Cortex of kidney (tissue), 1 donor: Measurements from ENCODE around the gene ENTREP3.
"Not testable (repeated sequence)": the region's sequence is repeated elsewhere in the genome, so short reads cannot be mapped to it uniquely, and the experiment has no call there.

Experiments
- DNase-seq: peaks from one replicate; lab custom pipeline; 2025; lab: John Stamatoyannopoulos, UW

The ENTREP3 gene, protein sequence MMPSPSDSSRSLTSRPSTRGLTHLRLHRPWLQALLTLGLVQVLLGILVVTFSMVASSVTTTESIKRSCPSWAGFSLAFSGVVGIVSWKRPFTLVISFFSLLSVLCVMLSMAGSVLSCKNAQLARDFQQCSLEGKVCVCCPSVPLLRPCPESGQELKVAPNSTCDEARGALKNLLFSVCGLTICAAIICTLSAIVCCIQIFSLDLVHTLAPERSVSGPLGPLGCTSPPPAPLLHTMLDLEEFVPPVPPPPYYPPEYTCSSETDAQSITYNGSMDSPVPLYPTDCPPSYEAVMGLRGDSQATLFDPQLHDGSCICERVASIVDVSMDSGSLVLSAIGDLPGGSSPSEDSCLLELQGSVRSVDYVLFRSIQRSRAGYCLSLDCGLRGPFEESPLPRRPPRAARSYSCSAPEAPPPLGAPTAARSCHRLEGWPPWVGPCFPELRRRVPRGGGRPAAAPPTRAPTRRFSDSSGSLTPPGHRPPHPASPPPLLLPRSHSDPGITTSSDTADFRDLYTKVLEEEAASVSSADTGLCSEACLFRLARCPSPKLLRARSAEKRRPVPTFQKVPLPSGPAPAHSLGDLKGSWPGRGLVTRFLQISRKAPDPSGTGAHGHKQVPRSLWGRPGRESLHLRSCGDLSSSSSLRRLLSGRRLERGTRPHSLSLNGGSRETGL

GRCh38 chr1:155255243-155256007, at the start of gene ENTREP3:
ENTREP3 (minus strand) TSS chr1:155255483; CDS start chr1:155254877, 606 bp downstream.
- DNase-seq, result no peak

GRCh38 chr1:155304558-155305063, 49.3 kb upstream of the ENTREP3 start:
- DNase-seq, result no peak

- no peak for DNase-seq
These were observed 46.1 kb upstream of the ENTREP3 start, which contains the start of gene PKLR for GRCh38 chr1:155301342-155301841. PKLR (minus strand) TSS chr1:155301438; CDS start chr1:155301395, 43 bp downstream.

DNA sequence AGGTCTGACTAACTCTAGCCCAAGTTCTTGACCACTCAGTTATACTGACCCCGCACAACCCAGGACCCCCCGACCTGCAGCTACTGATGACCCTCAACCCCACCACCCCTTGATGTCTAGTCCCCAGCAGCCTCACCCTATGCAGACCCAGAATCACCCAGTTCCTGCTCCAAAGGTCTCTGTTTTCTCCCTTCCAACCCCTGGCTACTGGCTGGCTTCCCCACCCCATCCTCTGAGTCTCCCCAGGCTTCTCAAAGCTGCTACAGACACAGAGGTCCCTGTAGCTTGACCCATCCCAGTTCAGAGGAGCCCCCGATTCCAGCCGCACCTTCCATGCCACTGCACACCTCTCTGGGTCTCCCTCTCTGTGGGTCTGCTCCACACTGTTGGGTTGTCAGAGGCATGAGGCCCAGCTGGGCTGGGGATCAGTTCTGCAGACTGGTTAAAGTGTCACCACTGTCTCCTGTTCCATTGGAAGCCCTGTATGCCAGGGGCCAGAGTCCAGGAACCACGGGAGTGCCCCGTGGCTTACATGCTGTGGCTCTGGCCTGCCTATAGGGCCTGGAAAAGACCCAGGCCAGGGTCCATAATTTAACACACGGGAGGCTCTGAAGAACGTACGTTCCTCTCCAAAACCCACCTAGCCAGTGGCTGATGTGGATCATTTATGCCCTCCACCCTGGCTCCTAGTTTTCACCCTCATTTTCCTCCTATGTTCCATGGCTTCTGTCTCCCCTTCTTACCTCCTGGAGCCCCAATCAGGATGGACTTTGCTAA, 45.5 kb upstream of the ENTREP3 start:
- no peak for DNase-seq

DNA sequence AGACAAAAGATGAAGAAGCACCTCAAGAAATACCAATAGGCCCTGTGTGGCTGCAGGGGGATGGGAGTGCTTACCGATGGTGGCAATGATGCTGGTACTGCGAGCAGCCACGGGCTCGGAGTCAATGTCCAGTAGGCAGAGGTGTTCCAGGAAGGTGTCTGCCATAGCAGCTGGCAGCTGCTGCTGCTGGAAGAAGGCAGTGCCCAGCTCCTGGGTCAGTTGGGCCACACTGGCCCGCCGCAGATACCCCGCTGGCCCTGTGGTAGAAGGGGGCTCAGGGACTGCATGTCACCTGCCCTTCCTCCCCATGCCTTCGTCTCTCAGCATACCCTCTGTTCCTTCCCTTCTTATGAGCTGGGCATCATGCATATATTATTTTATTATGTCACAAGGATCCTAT, 44.7 kb upstream of the ENTREP3 start:
- DNase-seq, result no peak

DNA sequence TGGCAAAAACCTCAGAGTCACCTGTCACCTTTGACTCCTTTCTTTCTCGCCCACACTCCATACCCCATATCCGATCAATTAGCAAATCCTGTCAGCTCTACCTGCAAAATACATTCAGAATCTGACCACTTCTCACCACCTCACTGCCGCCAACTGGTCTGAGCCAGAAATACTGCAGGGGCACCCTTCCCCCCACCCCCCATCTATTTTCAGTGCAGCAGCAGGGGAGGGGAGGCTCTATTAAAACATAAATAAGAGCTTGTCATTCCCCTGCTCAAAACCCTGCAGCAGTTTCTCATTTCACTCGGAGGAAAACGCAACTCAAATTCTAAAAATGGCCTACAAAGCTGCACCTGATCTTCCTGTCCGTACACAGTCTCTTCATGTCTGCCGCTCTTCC, 42.1 kb upstream of the ENTREP3 start:
- no peak for DNase-seq

GRCh38 chr1:155296661-155297060, 41.4 kb upstream of the ENTREP3 start:
- no peak for DNase-seq

DNA sequence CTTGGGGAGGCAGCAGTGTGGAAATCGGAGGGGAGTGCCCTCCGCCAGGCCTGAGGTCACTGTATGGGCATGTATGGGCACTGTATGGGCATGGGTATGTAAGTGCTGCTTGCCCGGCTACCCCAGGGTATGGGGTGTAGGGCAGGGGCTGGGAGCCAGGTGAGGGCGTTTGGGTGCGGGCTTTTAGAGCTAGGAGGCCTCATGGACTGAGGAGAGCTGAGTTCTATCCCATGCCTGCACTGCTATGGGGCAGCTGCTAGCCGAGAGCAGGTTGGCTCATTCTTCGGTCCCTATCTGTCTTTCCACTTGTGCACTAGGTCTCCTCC, 40.6 kb upstream of the ENTREP3 start:
- no peak for DNase-seq

DNA sequence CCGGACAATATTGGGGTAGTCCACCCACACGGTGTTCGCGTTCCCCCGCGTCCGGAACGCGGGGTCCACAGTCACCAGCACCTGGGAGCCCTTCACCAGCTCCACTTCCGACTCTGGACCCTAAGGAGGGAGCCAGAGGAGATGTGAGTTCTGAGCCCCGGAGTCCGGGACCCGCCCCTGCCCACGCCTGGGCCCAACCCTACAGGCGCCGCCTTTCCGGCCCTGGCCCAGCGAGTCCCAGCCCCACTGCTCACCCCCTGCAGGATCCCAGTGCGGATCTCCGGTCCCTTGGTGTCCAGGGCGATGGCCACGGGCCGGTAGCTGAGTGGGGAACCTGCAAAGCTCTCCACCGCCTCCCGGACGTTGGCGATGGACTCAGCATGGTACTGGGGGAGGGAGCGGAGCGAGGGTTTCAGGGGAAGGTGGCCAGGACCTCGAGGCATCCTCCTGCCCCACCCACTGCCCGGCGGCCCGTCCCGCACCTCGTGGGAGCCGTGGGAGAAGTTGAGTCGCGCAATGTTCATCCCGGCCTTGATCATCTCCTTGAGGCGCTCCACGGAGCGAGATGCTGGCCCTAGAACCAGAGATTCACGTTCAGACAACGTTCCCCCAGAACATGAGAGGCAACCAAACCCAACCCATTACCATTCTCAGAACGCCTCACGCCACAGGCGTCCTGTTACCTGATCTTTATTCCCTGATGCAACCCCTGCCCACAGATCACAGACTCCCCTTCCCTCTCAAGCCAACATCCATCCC, 40.1 kb upstream of the ENTREP3 start:
- no peak for DNase-seq

DNA sequence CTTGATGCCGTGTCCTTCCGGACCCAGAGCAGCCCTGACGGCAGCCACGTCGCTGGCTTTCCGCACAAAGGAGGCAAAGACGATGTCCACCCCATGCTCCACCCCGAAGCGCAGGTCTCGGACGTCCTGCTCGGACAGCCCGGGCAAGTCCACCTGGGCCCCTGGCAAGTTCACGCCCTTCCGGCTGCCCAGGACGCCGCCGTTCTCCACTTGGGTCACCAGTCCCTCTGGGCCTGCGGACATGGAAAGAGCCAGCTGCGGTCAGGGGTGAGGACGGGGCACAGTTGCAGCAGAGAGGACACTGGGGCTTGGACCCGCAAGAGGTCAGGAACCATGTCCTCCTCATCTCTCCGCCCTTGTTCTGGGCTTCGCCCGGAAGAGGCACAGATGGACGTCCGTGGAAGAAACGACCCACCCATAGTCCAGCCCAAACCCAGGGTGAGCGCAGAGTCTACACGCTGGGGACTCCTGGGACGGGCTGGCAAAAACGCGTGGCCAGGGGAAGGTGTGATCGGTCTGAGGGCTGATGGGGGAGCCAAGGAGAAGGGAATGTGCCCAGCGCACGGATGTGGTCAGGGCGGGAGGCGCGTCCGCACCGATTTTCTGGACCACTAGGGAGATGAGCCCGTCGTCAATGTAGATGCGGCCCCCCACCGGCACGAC, 39.4 kb upstream of the ENTREP3 start:
- DNase-seq, result no peak

DNA sequence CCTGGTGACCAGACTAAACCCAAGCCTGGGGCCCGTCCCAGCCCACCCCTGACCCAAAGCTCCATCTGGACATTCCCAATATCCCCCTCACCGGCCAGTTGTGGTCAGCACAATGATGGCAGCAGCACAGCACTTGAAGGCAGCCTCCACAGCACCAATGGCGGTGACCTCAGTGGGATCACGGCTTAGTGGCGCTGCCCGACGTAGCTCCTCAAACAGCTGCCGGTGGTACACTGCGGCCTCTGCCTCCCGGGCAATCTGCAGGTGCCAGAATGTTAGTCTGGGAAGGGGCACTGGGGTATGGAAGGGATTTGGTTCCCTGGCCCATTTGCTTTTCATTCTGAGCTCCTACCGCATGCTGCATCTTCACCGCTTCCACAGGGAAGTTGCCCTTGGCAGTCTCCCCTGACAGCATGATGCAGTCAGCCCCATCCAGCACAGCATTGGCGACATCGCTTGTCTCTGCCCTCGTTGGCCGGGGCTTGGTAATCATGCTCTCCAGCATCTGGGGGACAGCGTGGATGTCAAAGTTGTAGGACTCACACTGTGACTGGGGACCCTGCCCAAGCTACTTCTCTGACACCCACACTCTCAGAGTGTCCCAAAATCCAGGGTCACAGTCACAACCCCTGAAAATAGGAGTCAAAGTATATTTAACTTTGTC, 37.9 kb upstream of the ENTREP3 start:
- DNase-seq, result no peak

DNA sequence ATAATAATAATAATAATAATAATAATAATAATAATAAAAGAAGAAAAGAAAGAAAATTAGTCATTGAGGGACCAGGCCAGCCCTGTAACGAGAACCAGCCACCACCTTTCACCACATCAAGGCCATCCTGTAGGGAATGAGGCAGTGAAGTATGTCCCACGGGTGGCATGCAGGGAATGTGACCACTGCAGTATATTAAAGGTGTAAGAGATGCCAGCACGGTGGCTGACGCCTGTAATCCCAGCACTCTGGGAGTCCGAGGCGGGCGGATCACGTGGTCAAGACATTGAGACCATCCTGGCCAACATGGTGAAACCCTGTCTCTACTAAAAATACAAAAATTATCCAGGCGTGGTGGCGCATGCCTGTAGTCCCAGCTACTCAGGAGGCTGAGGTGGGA, 35.7 kb upstream of the ENTREP3 start:
- not testable (repeated sequence) for DNase-seq

GRCh38 chr1:155287987-155288543, 32.8 kb upstream of the ENTREP3 start:
- DNase-seq, result no peak

DNA sequence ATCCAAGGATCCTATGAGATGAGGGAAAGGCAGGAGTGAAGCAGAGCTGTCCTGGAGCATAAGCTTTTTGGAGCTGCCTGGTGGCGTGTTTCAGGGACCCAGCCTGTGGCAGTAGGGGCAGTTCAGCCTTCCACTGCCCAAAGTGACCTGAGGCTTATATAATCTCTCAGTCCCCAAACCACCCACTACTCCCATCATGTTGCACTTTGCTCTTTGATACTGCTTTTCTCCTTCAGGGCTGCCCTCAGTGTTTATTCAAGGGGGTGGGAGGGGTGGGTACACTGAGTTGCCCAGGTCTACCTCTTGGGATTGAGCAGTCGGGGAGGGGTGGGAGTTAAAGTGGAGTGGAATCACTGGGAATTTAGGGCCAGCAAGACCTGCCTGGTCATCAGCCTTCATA, 31.3 kb upstream of the ENTREP3 start:
- DNase-seq, result no peak

DNA sequence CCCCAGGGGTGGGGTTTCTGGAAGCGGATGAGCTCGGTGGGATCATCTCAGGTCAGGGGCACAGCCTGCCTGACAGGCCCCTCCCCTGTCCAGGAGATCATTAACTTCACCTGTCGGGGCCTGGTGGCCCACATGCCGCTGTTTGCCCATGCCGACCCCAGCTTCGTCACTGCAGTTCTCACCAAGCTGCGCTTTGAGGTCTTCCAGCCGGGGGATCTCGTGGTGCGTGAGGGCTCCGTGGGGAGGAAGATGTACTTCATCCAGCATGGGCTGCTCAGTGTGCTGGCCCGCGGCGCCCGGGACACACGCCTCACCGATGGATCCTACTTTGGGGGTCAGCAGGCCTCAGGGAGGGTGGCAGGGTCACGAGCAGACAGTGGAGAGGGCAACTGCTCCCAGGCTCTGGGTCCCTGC, 30.4 kb upstream of the ENTREP3 start:
- no peak for DNase-seq

- DNase-seq, result no peak
These were observed 29.8 kb upstream of the ENTREP3 start for GRCh38 chr1:155285063-155285462.

GRCh38 chr1:155284476-155284875, 29.2 kb upstream of the ENTREP3 start:
- DNase-seq, result no peak

DNA sequence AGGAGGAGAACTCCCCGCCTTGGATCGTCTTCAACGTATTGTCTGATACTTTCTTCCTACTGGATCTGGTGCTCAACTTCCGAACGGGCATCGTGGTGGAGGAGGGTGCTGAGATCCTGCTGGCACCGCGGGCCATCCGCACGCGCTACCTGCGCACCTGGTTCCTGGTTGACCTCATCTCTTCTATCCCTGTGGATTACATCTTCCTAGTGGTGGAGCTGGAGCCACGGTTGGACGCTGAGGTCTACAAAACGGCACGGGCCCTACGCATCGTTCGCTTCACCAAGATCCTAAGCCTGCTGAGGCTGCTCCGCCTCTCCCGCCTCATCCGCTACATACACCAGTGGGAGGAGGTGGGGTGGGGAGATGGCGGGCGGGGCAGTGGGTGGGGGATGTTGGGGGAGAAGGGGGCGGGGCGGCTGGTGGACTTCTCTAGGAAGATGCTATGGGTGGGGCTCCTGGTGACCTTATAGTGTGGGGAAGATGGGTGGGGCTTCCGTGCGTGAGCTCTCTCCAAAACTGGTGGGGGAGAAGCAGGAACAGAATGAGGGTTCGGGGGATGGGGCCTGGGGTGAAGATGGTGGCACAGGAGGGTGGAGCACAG, 27.3 kb upstream of the ENTREP3 start:
- DNase-seq, result no peak

DNA sequence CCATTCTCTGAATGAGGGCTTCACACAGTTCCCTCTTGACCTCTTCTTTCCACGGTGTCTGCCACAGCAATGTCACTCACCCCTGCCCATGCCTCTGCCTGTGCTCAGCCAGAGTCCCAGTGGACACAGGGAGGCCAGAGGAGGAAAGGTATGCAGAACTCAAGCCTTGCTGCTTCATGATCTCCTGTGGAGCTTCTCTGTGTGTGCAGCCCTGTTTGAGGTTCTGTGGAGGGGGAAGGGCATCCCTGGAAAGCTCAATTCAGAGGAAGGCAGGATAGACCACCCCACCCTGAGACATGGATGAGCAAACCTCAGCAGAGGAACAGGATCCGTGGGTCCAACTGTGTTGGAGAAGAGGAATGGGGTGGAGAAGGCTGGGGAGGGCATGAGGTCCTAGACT, 24.0 kb upstream of the ENTREP3 start:
- no peak for DNase-seq
